Endothelial cell of umbilical vein (primary cell): Measurements from ENCODE around the gene TRERF1. TPM values are rescaled to one million over a fixed set of nuclear protein-coding genes. Genes with fewer than 3 reads are reported as not detected.
A peak's percentile ranks its signal among the peaks of the same experiment; 100 is the strongest.

Source experiments
- BruUV-seq: library from RNA; stranded (reverse); fragments of 400-500 nt; replicated peaks from 2 replicates; lab custom pipeline; 2021; lab: Mats Ljungman, UMichigan
- CTCF ChIA-PET: fragments of 300-600, 350-600 bp; sonication (Branson Sonifier 250); formaldehyde crosslinking; loops from one replicate; lab custom pipeline; 2021; ENCODE audit warnings: antibody characterized with exemption, inconsistent platforms; lab: Charles Lee
- POLR2A ChIA-PET: fragments of 300-600, 350-600 bp; sonication (Branson Sonifier 250); formaldehyde crosslinking; loops from one replicate; lab custom pipeline; 2021; ENCODE audit warnings: antibody characterized with exemption, inconsistent platforms; lab: Charles Lee
- DNase-seq: peaks from one replicate; pipeline ENCODE4 v3.0.0-alpha.2; 2011; ENCODE audit warnings: low read depth, low spot score
- FAIRE-seq: peaks from 2 replicates; lab custom pipeline; 2011; peaks lifted over from hg19 to GRCh38; lab: Jason Lieb, UNC
- H2AFZ ChIP-seq: 2 replicates; pipeline ENCODE4 v1.6.0; 2012; ENCODE audit warnings: low read depth, low read length, control low read depth, inconsistent platforms
- H3K27ac ChIP-seq: 2 replicates; pipeline ENCODE4 v1.5.1; 2011; ENCODE audit warnings: low read depth, mild to moderate bottlenecking, control low read depth, low read length, moderate library complexity; ENCODE audit not compliant: insufficient read depth
- H3K27me3 ChIP-seq, 2 experiments: 2 replicates each; pipeline versions ENCODE4 v1.6.0 to v1.6.1; 2011; ENCODE audit warnings: low read length in 2 of 2, mixed read lengths in 1 of 2; ENCODE audit not compliant: control insufficient read depth in 2 of 2, insufficient read depth in 2 of 2
- H3K36me3 ChIP-seq, 2 experiments: 2 replicates in 1 of 2; 3 replicates in 1 of 2; pipeline ENCODE4 v1.5.1; 2011; ENCODE audit warnings: low read length in 2 of 2, mild to moderate bottlenecking in 1 of 2, moderate library complexity in 1 of 2; ENCODE audit not compliant: control insufficient read depth in 2 of 2, insufficient read depth in 2 of 2; ENCODE audit errors: extremely low read depth in 1 of 2
- H3K4me1 ChIP-seq: 3 replicates; pipeline ENCODE4 v1.5.1; 2011; ENCODE audit warnings: mild to moderate bottlenecking, low read length; ENCODE audit not compliant: control insufficient read depth, insufficient read depth; ENCODE audit errors: extremely low read depth
- H3K4me2 ChIP-seq: 2 replicates; pipeline ENCODE4 v1.6.1; 2011; ENCODE audit warnings: low read length, control low read depth, mixed read lengths; ENCODE audit not compliant: insufficient read depth
- H3K4me3 ChIP-seq, 3 experiments: fragments of 200-600 bp in 1 of 3; sonication (generic), shearing (Covaris generic) in 1 of 3; replicated peaks in 1 of 3; 2 replicates each; pipeline ENCODE4 v1.5.1; 2011 to 2016; ENCODE audit warnings: control low read depth in 3 of 3, low read length in 3 of 3, mild to moderate bottlenecking in 2 of 3, inconsistent platforms in 1 of 3, low read depth in 1 of 3, moderate library complexity in 1 of 3; ENCODE audit not compliant: insufficient read depth in 1 of 3
- H3K79me2 ChIP-seq: 2 replicates; pipeline ENCODE4 v1.6.0; 2012; ENCODE audit warnings: low read length, inconsistent platforms; ENCODE audit not compliant: control insufficient read depth, insufficient read depth
- H3K9ac ChIP-seq: replicated peaks from 2 replicates; pipeline ENCODE3; 2011; ENCODE audit warnings: low read length, control low read depth; ENCODE audit not compliant: insufficient read depth; ENCODE audit errors: extremely low read depth
- H3K9me1 ChIP-seq: replicated peaks from 3 replicates; pipeline ENCODE4 v1.6.0; 2011; ENCODE audit warnings: mild to moderate bottlenecking, low read length; ENCODE audit not compliant: control insufficient read depth, insufficient read depth; ENCODE audit errors: extremely low read depth
- H3K9me3 ChIP-seq: replicated peaks from 2 replicates; pipeline ENCODE4 v1.5.1; 2012; ENCODE audit warnings: low read length, inconsistent platforms; ENCODE audit not compliant: control insufficient read depth, insufficient read depth
- H4K20me1 ChIP-seq: replicated peaks from 2 replicates; pipeline ENCODE3; 2011; ENCODE audit warnings: mild to moderate bottlenecking, low read length; ENCODE audit not compliant: control insufficient read depth, insufficient read depth; ENCODE audit errors: extremely low read depth
- CTCF ChIP-seq, 2 donors: IDR thresholded peaks; 1 replicate in 1 of 2; 2 replicates in 1 of 2; pipeline ENCODE4 v1.5.1; 2011; ENCODE audit warnings: low read length in 2 of 2, mild to moderate bottlenecking in 2 of 2, moderate library complexity in 2 of 2, control low read depth in 1 of 2, inconsistent platforms in 1 of 2, low read depth in 1 of 2; ENCODE audit not compliant: insufficient read depth in 1 of 2; ENCODE audit errors: extremely low read depth in 1 of 2
- EZH2 ChIP-seq: IDR thresholded peaks from 2 replicates; pipeline ENCODE4 v1.6.1; 2012; ENCODE audit warnings: borderline replicate concordance, low read depth, mild to moderate bottlenecking, moderate library complexity, low read length, inconsistent platforms; ENCODE audit not compliant: severe bottlenecking
- FOS ChIP-seq: IDR thresholded peaks from 2 replicates; pipeline ENCODE4 v1.6.1; 2011; ENCODE audit warnings: mild to moderate bottlenecking, low read length, moderate library complexity, borderline replicate concordance; ENCODE audit not compliant: insufficient read depth
- GATA2 ChIP-seq: IDR thresholded peaks from 2 replicates; pipeline ENCODE4 v1.7.0; 2011; ENCODE audit warnings: low read depth, mild to moderate bottlenecking, moderate library complexity, mixed read lengths, low read length; ENCODE audit not compliant: insufficient read length, insufficient read depth
- JUN ChIP-seq: IDR thresholded peaks from 2 replicates; pipeline ENCODE4 v1.6.1; 2011; ENCODE audit warnings: borderline replicate concordance, low read depth; ENCODE audit not compliant: insufficient read length, insufficient read depth
- MAX ChIP-seq: IDR thresholded peaks from 2 replicates; pipeline ENCODE4 v1.6.1; 2011; ENCODE audit not compliant: insufficient read depth, insufficient read length
- MYC ChIP-seq: IDR thresholded peaks from one replicate; pipeline ENCODE4 v1.6.1; 2011; ENCODE audit warnings: mild to moderate bottlenecking, low read depth, low read length
- POLR2A ChIP-seq: IDR thresholded peaks from 2 replicates; pipeline ENCODE4 v1.6.1; 2012; ENCODE audit warnings: low read depth, mild to moderate bottlenecking, control low read depth, low read length
- POLR2AphosphoS5 ChIP-seq: IDR thresholded peaks from 2 replicates; pipeline ENCODE4 v1.6.1; 2012; ENCODE audit warnings: low read depth, mild to moderate bottlenecking, control low read depth, low read length, moderate library complexity; ENCODE audit not compliant: insufficient read depth
- dilution Hi-C: fragments of 300-500 bp; cut with MboI; formaldehyde crosslinking; loops from one replicate; pipeline ENCODE4 v1.15.0; 2019; ENCODE audit warnings: low sequenced_read_pairs; ENCODE audit not compliant: extremely low pct_ligation_motif_present
- intact Hi-C: fragments of 100-400 bp; cut with micrococcal nuclease; formaldehyde crosslinking; loops from one replicate; pipeline ENCODE4 v1.10.0; 2022
- polyA plus RNA-seq, 4 experiments: library from polyadenylated mRNA; depleted of rRNA in 3 of 4; stranded (reverse) in 3 of 4; unstranded in 1 of 4; fragments of >200 nt; gene quantifications; 2 replicates each; pipeline versions ENCODE4 v1.2.1 to v1.2.3, GENCODE V29; 2011 to 2012; ENCODE audit warnings: missing spikeins in 1 of 4
- total RNA-seq: library from RNA; stranded (reverse); gene quantifications from 2 replicates; pipeline ENCODE4 v1.2.3, GENCODE V29; 2021

Gene TRERF1
- total and polyA plus RNA-seq, 2 donors (not counting 3 experiments of a cell fraction or from before 2014, with no cell fraction given) = 0.73 to 5.5 TPM

DNA sequence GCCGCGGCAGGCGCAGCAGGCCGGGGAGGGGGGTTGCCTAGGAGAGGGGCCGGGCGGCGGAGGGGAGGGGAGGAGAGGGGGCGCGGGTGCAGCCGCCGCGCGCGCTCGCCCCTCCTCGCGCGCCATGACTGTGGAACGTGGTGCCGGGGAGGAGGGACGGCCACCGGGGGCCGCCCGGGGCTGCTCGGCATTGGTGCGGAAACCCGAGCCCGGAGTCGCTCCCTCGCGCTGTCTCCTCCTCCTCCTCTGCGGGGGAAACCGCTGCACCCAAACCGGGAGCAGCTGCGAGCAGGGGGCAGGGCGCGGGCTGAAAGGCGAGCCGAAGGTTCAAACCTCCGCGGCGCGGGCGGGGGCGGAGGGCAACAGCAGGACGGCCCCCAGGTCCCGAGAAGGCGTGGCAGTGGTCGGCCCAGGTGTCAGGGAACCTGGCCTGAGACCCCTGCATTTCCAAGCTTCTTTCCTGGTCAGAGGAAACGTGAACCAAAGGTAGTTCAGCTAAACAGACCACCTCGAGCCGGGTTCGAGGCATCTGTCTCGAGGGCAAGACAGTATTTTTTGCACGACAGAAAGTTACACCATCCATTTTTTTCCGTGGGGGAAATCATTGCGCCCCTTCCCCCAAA is 1.4 kb upstream of the TRERF1 start:
- no peaks in the 10 kb centered on the region for H4K20me1 ChIP-seq
- no peaks in the 10 kb centered on the region for H3K9me1 ChIP-seq
- H3K36me3 ChIP-seq = no peaks in the 10 kb centered on the region
- no peaks in the 10 kb centered on the region for H3K79me2 ChIP-seq
- peak overlapping the region; percentile 80 for H3K4me2 ChIP-seq
- H3K9ac ChIP-seq = no peak overlapping the region
- intact Hi-C loops = loop anchor here (2.0 to 5.0 kb wide), 4 partner anchors 79 to 236 kb away; partner anchors contain the start of gene MRPS10
- no peaks in the 10 kb centered on the region for H3K9me3 ChIP-seq
- FAIRE-seq = peak; percentile 82
- H2AFZ ChIP-seq = peak overlapping the region; percentile 73
- H3K4me3 ChIP-seq = peak overlapping the region; percentile 49 to 73 (median 51)
- peaks cover 11 to 37% of the 10 kb centered on the region in 2 experiments for H3K27me3 ChIP-seq
- DNase-seq = peak; percentile 52
- H3K4me1 ChIP-seq = peaks cover 9% of the 10 kb centered on the region
- no peak for TF ChIP-seq FOS
- TF ChIP-seq CTCF (IDR thresholded peaks at IDR 0.05; ENCODE audit: extremely low read depth in 1 of 2, insufficient read depth in 1 of 2, low read depth in 1 of 2, low read length in 2 of 2) = no peak
- no peak for TF ChIP-seq MAX
- TF ChIP-seq JUN = no peak
- TF ChIP-seq MYC = no peak
- TF ChIP-seq POLR2A = no peak
- TF ChIP-seq EZH2 = peak; percentile 16
- TF ChIP-seq GATA2 = no peak
- peak; percentile 20 for TF ChIP-seq POLR2AphosphoS5
- ChIA-PET POLR2A (no interaction called here), CTCF (interaction anchor here (0.9 to 2.4 kb wide), 4 partner anchors 9 to 144 kb away, joined by 3 to 18 read pairs (median 3); no protein-coding TSS in a partner anchor)
- BruUV-seq = no TSS peak
- dilution Hi-C loops = no loop called here
- H3K27ac ChIP-seq = no peak overlapping the region
